Measurements from ENCODE around the gene GPRASP3. TPM values are rescaled to one million over a fixed set of nuclear protein-coding genes. Genes with fewer than 3 reads are reported as not detected.

GPRASP3 gene
- total RNA-seq, 1 experiment from 2014 or later: 13.7 TPM

DNA sequence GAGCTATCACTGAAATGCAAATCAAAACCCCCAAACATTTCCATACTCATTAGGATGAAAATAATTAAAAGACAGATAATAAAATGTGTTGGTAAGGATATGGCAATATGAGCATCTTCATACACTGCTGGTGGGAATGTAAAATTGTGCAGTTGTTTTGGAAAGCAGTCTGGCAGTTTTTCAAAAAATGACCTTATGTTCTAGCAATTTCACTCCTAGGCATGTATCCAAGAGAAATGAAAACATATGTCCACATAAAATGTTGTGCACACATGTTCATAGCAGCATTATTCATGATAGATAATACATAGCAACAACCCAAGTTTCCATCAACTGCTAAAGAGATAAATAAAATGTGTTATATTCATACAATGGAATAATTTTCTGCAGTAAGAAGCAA lies 23.0 kb upstream of the GPRASP3 start:
- DNase-seq (ENCODE audit: low spot score) (no peak), ATAC-seq (no peak)
- no peaks in the 10 kb centered on the region for H3K4me1 Mint-ChIP-seq
- H3K27ac Mint-ChIP-seq: no peak overlapping the region
- ChIA-PET POLR2A (no interaction called here), CTCF (no interaction called here)
- no peak overlapping the region for H3K4me3 Mint-ChIP-seq
- no peak for TF ChIP-seq SP1 (CRISPR knock-in tag; conservative IDR thresholded peaks at IDR 0.05)
- TF ChIP-seq HMGA2 (CRISPR knock-in tag; IDR thresholded peaks at IDR 0.05): no peak
- TF ChIP-seq PRRX2 (CRISPR knock-in tag; IDR thresholded peaks at IDR 0.05): no peak
- no peak for TF ChIP-seq SOX15 (CRISPR knock-in tag; IDR thresholded peaks at IDR 0.05)
- TF ChIP-seq TCF7 (CRISPR knock-in tag; IDR thresholded peaks at IDR 0.05; ENCODE audit: low read depth): no peak
- TF ChIP-seq TP53 (CRISPR knock-in tag; IDR thresholded peaks at IDR 0.05): no peak
- no peak for TF ChIP-seq NFE2L1 (CRISPR knock-in tag; IDR thresholded peaks at IDR 0.05)
- no peak for TF ChIP-seq PRDM15 (CRISPR knock-in tag; IDR thresholded peaks at IDR 0.05)
- TF ChIP-seq ATF1 (CRISPR knock-in tag; IDR thresholded peaks at IDR 0.05): no peak
- no peak for TF ChIP-seq CREB1 (CRISPR knock-in tag; IDR thresholded peaks at IDR 0.05)
- no peak for TF ChIP-seq ZNF416 (CRISPR knock-in tag; IDR thresholded peaks at IDR 0.05)
- no peak for TF ChIP-seq FOXK1 (CRISPR knock-in tag; IDR thresholded peaks at IDR 0.05)
- TF ChIP-seq USF1 (CRISPR knock-in tag; IDR thresholded peaks at IDR 0.05): no peak
- TF ChIP-seq ZNF671 (CRISPR knock-in tag; IDR thresholded peaks at IDR 0.05): no peak
- H3K27me3 Mint-ChIP-seq (ENCODE audit: low read depth): peaks cover 2% of the 10 kb centered on the region; the same call in 1 of the 2 replicates
- H3K9me3 Mint-ChIP-seq: peaks cover 2% of the 10 kb centered on the region
- H3K36me3 Mint-ChIP-seq: no peaks in the 10 kb centered on the region

GRCh38 chrX:102708900-102709299 lies 11.6 kb upstream of the GPRASP3 start:
- Mint-ChIP-seq H3K27ac (no peak overlapping the region), H3K36me3 (0 out of 2 replicates have a peak, but pooled peaks cover 5% of the 10 kb centered on the region), H3K4me3 (no peak overlapping the region), H3K9me3 (no peaks in the 10 kb centered on the region), H3K4me1 (peaks cover 8% of the 10 kb centered on the region), H3K27me3 (ENCODE audit: low read depth) (peaks cover 26% of the 10 kb centered on the region)
- TF ChIP-seq ETV6 (CRISPR knock-in tag; IDR thresholded peaks at IDR 0.05) (no peak), JUN (CRISPR knock-in tag; IDR thresholded peaks at IDR 0.05) (no peak), ZNF416 (CRISPR knock-in tag; IDR thresholded peaks at IDR 0.05) (no peak), EMX1 (CRISPR knock-in tag; IDR thresholded peaks at IDR 0.05) (no peak), ZNF512 (CRISPR knock-in tag; IDR thresholded peaks at IDR 0.05; ENCODE audit: borderline replicate concordance) (no peak), CREM (CRISPR knock-in tag; IDR thresholded peaks at IDR 0.05) (no peak), ZNF219 (CRISPR knock-in tag; IDR thresholded peaks at IDR 0.05; ENCODE audit: borderline replicate concordance) (no peak), PRRX2 (CRISPR knock-in tag; IDR thresholded peaks at IDR 0.05) (no peak), ERG (CRISPR knock-in tag; IDR thresholded peaks at IDR 0.05) (no peak), ZNF281 (CRISPR knock-in tag; IDR thresholded peaks at IDR 0.05) (no peak), ZNF121 (CRISPR knock-in tag; IDR thresholded peaks at IDR 0.05) (no peak)
- POLR2A ChIA-PET: no interaction called here
- ATAC-seq (no peak), DNase-seq (ENCODE audit: low spot score) (no peak)
- CTCF ChIA-PET: interaction anchor here (1.1 kb wide), 1 partner anchor 243 kb away, joined by 3 read pairs; no protein-coding TSS in a partner anchor
